ENCODE results near the gene FAM83F. TPM values are rescaled to one million over a fixed set of nuclear protein-coding genes. Genes with fewer than 3 reads are reported as not detected.

Gene FAM83F
- polyA plus RNA-seq, 2 of the 4 experiments (the other 2 are of a cell fraction): not detected

GRCh38 chr22:40039482-40040115 lies 44.8 kb downstream of the FAM83F start:
- FAIRE-seq (no peak), ATAC-seq (no peak), DNase-seq (ENCODE audit: low read depth in 1 of 2, low spot score in 1 of 2) (no peak)
- 11% methylated on average over 11 of the region's 11 CpGs for WGBS (ENCODE audit: missing lambda C conversion rate)
- H3K4me2 ChIP-seq: no peak overlapping the region
- H3K9me3 ChIP-seq: no peaks in the 10 kb centered on the region
- no peaks in the 10 kb centered on the region for H3K4me1 ChIP-seq
- CTCF ChIA-PET: interaction anchor here (0.9 to 28.4 kb wide), 7 partner anchors 14 to 640 kb away, joined by 3 to 899 read pairs (median 5); partner anchors contain the start of genes RPS19BP1 and TAB1
- POLR2A ChIA-PET: interaction anchor here (0.7 kb wide), 1 partner anchor 138 kb away, joined by 3 read pairs; the partner anchor contains the start of gene TNRC6B
- no peak overlapping the region for H3K4me3 ChIP-seq
- H3K27ac ChIP-seq: no peak overlapping the region
- no peak for TF ChIP-seq HOXB13 (CRISPR knock-in tag; IDR thresholded peaks at IDR 0.05; ENCODE audit: low read depth)
- no peak for TF ChIP-seq CHD2 (IDR thresholded peaks at IDR 0.05; ENCODE audit: low read length, partially characterized antibody)
- TF ChIP-seq ZC3H11A (IDR thresholded peaks at IDR 0.05): no peak
- no peak for TF ChIP-seq POLR2A (IDR thresholded peaks at IDR 0.05; ENCODE audit: low read length)
- no peak for TF ChIP-seq HEYL (CRISPR knock-in tag; IDR thresholded peaks at IDR 0.05)
- TF ChIP-seq JUNB (IDR thresholded peaks at IDR 0.05): no peak
- no peak for TF ChIP-seq CEBPB (IDR thresholded peaks at IDR 0.05)
- TF ChIP-seq NFE2L2 (conservative IDR thresholded peaks at IDR 0.05; ENCODE audit: low read length): no peak
- TF ChIP-seq POLR2AphosphoS2 (conservative IDR thresholded peaks at IDR 0.05; ENCODE audit: low read length): no peak

- no peaks in the 10 kb centered on the region for H3K9me3 ChIP-seq
- TF ChIP-seq MAZ (IDR thresholded peaks at IDR 0.05; ENCODE audit: borderline replicate concordance, low read depth, low read length) (no peak), JUN (IDR thresholded peaks at IDR 0.05) (no peak), CHD4 (IDR thresholded peaks at IDR 0.05; ENCODE audit: borderline replicate concordance) (no peak), CBX2 (IDR thresholded peaks at IDR 0.05; ENCODE audit: borderline replicate concordance, low read depth) (no peak), FOXS1 (CRISPR knock-in tag; IDR thresholded peaks at IDR 0.05) (no peak), ATOH8 (CRISPR knock-in tag; IDR thresholded peaks at IDR 0.05; ENCODE audit: low read depth) (no peak), NR3C1 (IDR thresholded peaks at IDR 0.05) (no peak), SREBF2 (IDR thresholded peaks at IDR 0.05) (no peak), RNF2 (IDR thresholded peaks at IDR 0.05; ENCODE audit: borderline replicate concordance, low read depth) (no peak), ZNF302 (CRISPR knock-in tag; IDR thresholded peaks at IDR 0.05) (no peak), ZC3H11A (IDR thresholded peaks at IDR 0.05) (no peak), POLR2A (IDR thresholded peaks at IDR 0.05; ENCODE audit: low read length) (no peak)
- no peak overlapping the region for H3K4me3 ChIP-seq
- H3K27ac ChIP-seq: no peak overlapping the region
- no peak overlapping the region for H3K4me2 ChIP-seq
- ChIA-PET CTCF (interaction anchor here (1.8 to 28.4 kb wide), 3 partner anchors 16 to 496 kb away, joined by 10 to 899 read pairs (median 122); partner anchors contain the start of gene RPS19BP1), POLR2A (interaction anchor here (1.2 kb wide), 1 partner anchor 137 kb away, joined by 5 read pairs; the partner anchor contains the start of gene TNRC6B)
- H3K4me1 ChIP-seq: 0 out of 3 replicates have a peak, but pooled peaks cover 2% of the 10 kb centered on the region
- ATAC-seq (no peak), FAIRE-seq (no peak), DNase-seq (ENCODE audit: low read depth in 1 of 2, low spot score in 1 of 2) (no peak)
- WGBS (ENCODE audit: missing lambda C conversion rate): 32% methylated on average over 4 of the region's 4 CpGs
Observed at GRCh38 chr22:40040927-40041326, 46.2 kb downstream of the FAM83F start.

- POLR2A ChIA-PET: interaction anchor here (1.2 kb wide), 1 partner anchor 136 kb away, joined by 5 read pairs; the partner anchor contains the start of gene TNRC6B
- Histone ChIP-seq H3K9me3 (no peaks in the 10 kb centered on the region), H3K27ac (no peak overlapping the region), H3K4me2 (no peak overlapping the region), H3K4me1 (0 out of 3 replicates have a peak, but pooled peaks cover 4% of the 10 kb centered on the region), H3K4me3 (no peak overlapping the region)
- ATAC-seq (no peak), FAIRE-seq (no peak), DNase-seq (ENCODE audit: low read depth in 1 of 2, low spot score in 1 of 2) (no peak)
- WGBS (ENCODE audit: missing lambda C conversion rate): 87% methylated on average over 7 of the region's 8 CpGs
- CTCF ChIA-PET: interaction anchor here (10.7 to 28.4 kb wide), 2 partner anchors 17 to 497 kb away, joined by 122 to 899 read pairs; partner anchors contain the start of gene RPS19BP1
- TF ChIP-seq NFE2L2 (conservative IDR thresholded peaks at IDR 0.05; ENCODE audit: low read length): no peak
- TF ChIP-seq HOXA7 (CRISPR knock-in tag; IDR thresholded peaks at IDR 0.05): no peak
- TF ChIP-seq FOXS1 (CRISPR knock-in tag; IDR thresholded peaks at IDR 0.05): no peak
- no peak for TF ChIP-seq MYC (IDR thresholded peaks at IDR 0.05; ENCODE audit: borderline replicate concordance, low read length)
- TF ChIP-seq EHMT2 (IDR thresholded peaks at IDR 0.05; ENCODE audit: low read depth): no peak
- no peak for TF ChIP-seq HES2 (IDR thresholded peaks at IDR 0.05)
- TF ChIP-seq ZC3H11A (IDR thresholded peaks at IDR 0.05): no peak
- TF ChIP-seq NR3C1 (IDR thresholded peaks at IDR 0.05): no peak
- TF ChIP-seq HDAC2 (IDR thresholded peaks at IDR 0.05): no peak
Observed at GRCh38 chr22:40041366-40042137, 46.8 kb downstream of the FAM83F start.
